ENCODE results near the gene TXNDC5. TPM values are rescaled to one million over a fixed set of nuclear protein-coding genes. Genes with fewer than 3 reads are reported as not detected.

The TXNDC5 gene
- total RNA-seq, 2 donors from 2014 or later, result 123 to 128 TPM

DNA sequence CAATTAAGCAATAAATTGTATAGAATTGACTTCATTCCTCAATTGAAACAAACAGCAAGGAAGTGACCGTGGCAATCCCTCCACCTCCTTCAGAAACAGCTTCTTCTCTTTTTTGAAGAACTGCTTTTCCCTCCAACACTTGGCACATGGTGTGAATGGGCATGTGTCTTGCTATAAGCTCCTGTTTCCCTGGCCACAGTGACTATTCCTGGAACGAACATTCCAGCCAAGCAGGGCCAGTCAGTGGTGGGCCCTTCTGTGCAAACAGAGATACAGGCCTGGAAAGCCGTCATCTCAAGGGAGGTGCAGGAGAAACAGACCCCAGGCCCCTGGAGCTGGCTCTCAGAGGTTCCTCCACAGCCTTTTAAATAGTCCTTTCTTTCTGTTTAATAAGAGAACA is 6.9 kb downstream of the TXNDC5 start:
- Histone ChIP-seq H3K27me3 (replicated peaks; ENCODE audit: insufficient read depth) (no peaks in the 10 kb centered on the region), H3K4me1 (replicated peaks) (no peaks in the 10 kb centered on the region), H3K9me3 (no peaks in the 10 kb centered on the region), H3K36me3 (no peaks in the 10 kb centered on the region), H3K27ac (no peak overlapping the region), H3K4me3 (no peak overlapping the region)
- TF ChIP-seq, protein P1, sequence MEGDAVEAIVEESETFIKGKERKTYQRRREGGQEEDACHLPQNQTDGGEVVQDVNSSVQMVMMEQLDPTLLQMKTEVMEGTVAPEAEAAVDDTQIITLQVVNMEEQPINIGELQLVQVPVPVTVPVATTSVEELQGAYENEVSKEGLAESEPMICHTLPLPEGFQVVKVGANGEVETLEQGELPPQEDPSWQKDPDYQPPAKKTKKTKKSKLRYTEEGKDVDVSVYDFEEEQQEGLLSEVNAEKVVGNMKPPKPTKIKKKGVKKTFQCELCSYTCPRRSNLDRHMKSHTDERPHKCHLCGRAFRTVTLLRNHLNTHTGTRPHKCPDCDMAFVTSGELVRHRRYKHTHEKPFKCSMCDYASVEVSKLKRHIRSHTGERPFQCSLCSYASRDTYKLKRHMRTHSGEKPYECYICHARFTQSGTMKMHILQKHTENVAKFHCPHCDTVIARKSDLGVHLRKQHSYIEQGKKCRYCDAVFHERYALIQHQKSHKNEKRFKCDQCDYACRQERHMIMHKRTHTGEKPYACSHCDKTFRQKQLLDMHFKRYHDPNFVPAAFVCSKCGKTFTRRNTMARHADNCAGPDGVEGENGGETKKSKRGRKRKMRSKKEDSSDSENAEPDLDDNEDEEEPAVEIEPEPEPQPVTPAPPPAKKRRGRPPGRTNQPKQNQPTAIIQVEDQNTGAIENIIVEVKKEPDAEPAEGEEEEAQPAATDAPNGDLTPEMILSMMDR (IDR thresholded peaks at IDR 0.05), result no peak
- TF ChIP-seq POLR2A (IDR thresholded peaks at IDR 0.05) (no peak), POLR2AphosphoS5 (IDR thresholded peaks at IDR 0.05) (no peak)
- 89% methylated on average over 3 of the region's 3 CpGs for WGBS
- intact Hi-C loops (cut with DNase I), result no loop called here
- no peak for DNase-seq (ENCODE audit: low spot score)

DNA sequence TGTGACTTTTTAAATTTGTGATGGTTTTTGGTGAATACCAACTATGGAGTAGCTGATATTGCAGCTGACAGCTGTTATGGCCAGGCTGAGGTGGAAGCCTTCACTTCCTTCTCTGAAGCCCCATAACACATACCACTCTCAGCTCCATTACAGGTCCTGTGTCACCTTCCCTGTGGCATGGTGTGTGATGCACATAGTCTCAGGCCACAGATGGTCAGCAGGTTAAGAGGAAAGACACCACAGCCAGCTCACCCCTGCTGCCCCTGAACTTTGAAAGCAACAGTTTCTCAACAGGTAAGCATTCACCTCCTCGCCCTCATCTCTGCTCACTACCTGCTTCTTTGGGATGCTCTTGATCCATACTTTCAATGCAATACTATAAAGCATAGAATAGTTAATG is 7.7 kb downstream of the TXNDC5 start:
- no peak for DNase-seq (ENCODE audit: low spot score)
- no peak overlapping the region for H3K27ac ChIP-seq
- WGBS, result 100% methylated on average over 1 of the region's 1 CpG
- intact Hi-C loops (cut with DNase I), result no loop called here
- TF ChIP-seq, protein P1 (IDR thresholded peaks at IDR 0.05), result no peak
- TF ChIP-seq POLR2AphosphoS5 (IDR thresholded peaks at IDR 0.05) (no peak), POLR2A (IDR thresholded peaks at IDR 0.05) (no peak)
- no peaks in the 10 kb centered on the region for H3K9me3 ChIP-seq
- H3K36me3 ChIP-seq, result no peaks in the 10 kb centered on the region
- no peaks in the 10 kb centered on the region for H3K27me3 ChIP-seq (replicated peaks; ENCODE audit: insufficient read depth)
- H3K4me1 ChIP-seq (replicated peaks), result no peaks in the 10 kb centered on the region
- no peak overlapping the region for H3K4me3 ChIP-seq

DNA sequence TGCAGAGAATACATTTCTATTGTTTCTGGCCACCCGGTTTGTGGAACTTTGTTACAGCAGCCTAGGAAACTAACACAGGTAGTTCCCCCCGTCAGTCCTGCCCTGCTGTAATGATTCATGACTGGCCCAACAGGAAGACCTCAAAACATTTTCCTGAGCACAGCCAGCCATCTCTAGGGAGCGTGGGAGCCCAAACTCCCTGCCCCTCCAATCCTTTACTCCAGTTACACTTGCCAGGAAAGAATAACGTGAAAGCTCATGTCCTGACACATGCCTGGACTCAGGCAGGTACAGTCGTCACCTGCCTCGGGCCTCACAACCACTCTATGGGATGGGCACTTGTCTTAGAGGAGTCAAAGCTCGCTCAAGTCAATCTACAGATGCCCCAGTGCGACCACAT is 8.4 kb downstream of the TXNDC5 start:
- H3K27me3 ChIP-seq (replicated peaks; ENCODE audit: insufficient read depth), result no peaks in the 10 kb centered on the region
- no peaks in the 10 kb centered on the region for H3K9me3 ChIP-seq
- no peak for DNase-seq (ENCODE audit: low spot score)
- 74% methylated on average over 8 of the region's 8 CpGs for whole genome bisulfite sequencing
- no peaks in the 10 kb centered on the region for H3K36me3 ChIP-seq
- intact Hi-C loops (cut with DNase I), result no loop called here
- TF ChIP-seq, protein P1 (IDR thresholded peaks at IDR 0.05), result no peak
- no peak for TF ChIP-seq POLR2A (IDR thresholded peaks at IDR 0.05)
- TF ChIP-seq POLR2AphosphoS5 (IDR thresholded peaks at IDR 0.05), result no peak
- no peaks in the 10 kb centered on the region for H3K4me1 ChIP-seq (replicated peaks)
- no peak overlapping the region for H3K27ac ChIP-seq
- H3K4me3 ChIP-seq, result no peak overlapping the region

- no peak for DNase-seq (ENCODE audit: low spot score)
- no peak overlapping the region for H3K27ac ChIP-seq
- H3K4me1 ChIP-seq (replicated peaks), result no peaks in the 10 kb centered on the region
- intact Hi-C loops (cut with DNase I), result no loop called here
- TF ChIP-seq, protein P1 (IDR thresholded peaks at IDR 0.05), result no peak
- TF ChIP-seq POLR2A (IDR thresholded peaks at IDR 0.05) (no peak), POLR2AphosphoS5 (IDR thresholded peaks at IDR 0.05) (no peak)
- no peaks in the 10 kb centered on the region for H3K9me3 ChIP-seq
- H3K36me3 ChIP-seq, result no peaks in the 10 kb centered on the region
- H3K27me3 ChIP-seq (replicated peaks; ENCODE audit: insufficient read depth), result no peaks in the 10 kb centered on the region
- 92% methylated on average over 4 of the region's 4 CpGs for WGBS
- no peak overlapping the region for H3K4me3 ChIP-seq
These were observed 8.8 kb downstream of the TXNDC5 start for GRCh38 chr6:7901780-7902179.

- H3K27ac ChIP-seq, result no peak overlapping the region
- no peak overlapping the region for H3K4me3 ChIP-seq
- H3K36me3 ChIP-seq, result no peaks in the 10 kb centered on the region
- no peaks in the 10 kb centered on the region for H3K27me3 ChIP-seq (replicated peaks; ENCODE audit: insufficient read depth)
- intact Hi-C loops (cut with DNase I), result no loop called here
- no peaks in the 10 kb centered on the region for H3K4me1 ChIP-seq (replicated peaks)
- H3K9me3 ChIP-seq, result no peaks in the 10 kb centered on the region
- DNase-seq (ENCODE audit: low spot score), result no peak
- TF ChIP-seq POLR2AphosphoS5 (IDR thresholded peaks at IDR 0.05) (no peak), POLR2A (IDR thresholded peaks at IDR 0.05) (no peak)
- TF ChIP-seq, protein P1 (IDR thresholded peaks at IDR 0.05), result no peak
- 94% methylated on average over 9 of the region's 9 CpGs for WGBS
These were observed 9.5 kb downstream of the TXNDC5 start for GRCh38 chr6:7901056-7901455.

Data from prostate gland (tissue), 2 donors.